Gastroesophageal sphincter (tissue), 3 donors: ENCODE results near the gene ITGAL.

Source experiments
- CTCF ChIP-seq, 4 experiments: fragments of 200-600 bp in 2 of 4; fragments of 450-650 bp in 2 of 4; sonication (generic) in 1 of 4; IDR thresholded peaks; one replicate each; pipeline ENCODE4 v1.5.1; 2017 to 2019; ENCODE audit warnings: antibody characterized with exemption in 4 of 4, mild to moderate bottlenecking in 2 of 4, moderate library complexity in 2 of 4
- POLR2AphosphoS5 ChIP-seq: sonication (generic); formaldehyde crosslinking; IDR thresholded peaks from one replicate; pipeline ENCODE4 v1.6.1; 2017; ENCODE audit warnings: antibody characterized with exemption

- TF ChIP-seq CTCF (IDR thresholded peaks at IDR 0.05), result no peak
- TF ChIP-seq POLR2AphosphoS5, result no peak
Measured at GRCh38 chr16:30457256-30457655, 15.3 kb upstream of the ITGAL start.
